ENCODE measurements around the gene CXADR. TPM values are rescaled to one million over a fixed set of nuclear protein-coding genes. Genes with fewer than 3 reads are reported as not detected.

Gene CXADR
- total RNA-seq, 1 experiment from 2014 or later, result 119 TPM

- TF ChIP-seq CTCF (IDR thresholded peaks at IDR 0.05), result no peak
- TF ChIP-seq JAZF1 (CRISPR knock-in tag; IDR thresholded peaks at IDR 0.05), result no peak
- TF ChIP-seq ATF6 (CRISPR knock-in tag; IDR thresholded peaks at IDR 0.05), result no peak
- TF ChIP-seq ZNF512 (CRISPR knock-in tag; IDR thresholded peaks at IDR 0.05; ENCODE audit: borderline replicate concordance), result no peak
- no peak for TF ChIP-seq GRHL2 (CRISPR knock-in tag; IDR thresholded peaks at IDR 0.05; ENCODE audit: insufficient replicate concordance, severe bottlenecking)
- no peak for TF ChIP-seq HMGXB4 (CRISPR knock-in tag; IDR thresholded peaks at IDR 0.05)
- TF ChIP-seq JUN (CRISPR knock-in tag; IDR thresholded peaks at IDR 0.05), result no peak
- no peak for TF ChIP-seq PRDM15 (CRISPR knock-in tag; IDR thresholded peaks at IDR 0.05)
- TF ChIP-seq ZNF317 (CRISPR knock-in tag; IDR thresholded peaks at IDR 0.05; ENCODE audit: borderline replicate concordance, low read depth), result no peak
- TF ChIP-seq ZNF281 (CRISPR knock-in tag; IDR thresholded peaks at IDR 0.05), result no peak
- TF ChIP-seq CREM (CRISPR knock-in tag; IDR thresholded peaks at IDR 0.05), result peak; percentile 38; the same call in 1 of the 2 replicates
- TF ChIP-seq ELF4 (CRISPR knock-in tag; IDR thresholded peaks at IDR 0.05; ENCODE audit: low read depth), result no peak
- TF ChIP-seq ZNF396 (CRISPR knock-in tag; IDR thresholded peaks at IDR 0.05; ENCODE audit: borderline replicate concordance), result no peak
- TF ChIP-seq GABPB1 (CRISPR knock-in tag; IDR thresholded peaks at IDR 0.05), result no peak
- peak; percentile 56; the same call in 1 of the 2 replicates for TF ChIP-seq ETV6 (CRISPR knock-in tag; IDR thresholded peaks at IDR 0.05)
- TF ChIP-seq TEAD1 (CRISPR knock-in tag; IDR thresholded peaks at IDR 0.05), result no peak
- TF ChIP-seq ZNF121 (CRISPR knock-in tag; IDR thresholded peaks at IDR 0.05), result peak; percentile 72; the same call in 1 of the 2 replicates
- TF ChIP-seq CREB1 (CRISPR knock-in tag; IDR thresholded peaks at IDR 0.05), result no peak
- TF ChIP-seq MYBL2 (CRISPR knock-in tag; IDR thresholded peaks at IDR 0.05), result no peak
Observed at GRCh38 chr21:17611414-17612022, 98.7 kb downstream of the CXADR start (continued).

All from WTC11 (cell line).